ENCODE results near the gene ZNF865. TPM values are rescaled to one million over a fixed set of nuclear protein-coding genes. Genes with fewer than 3 reads are reported as not detected.

Gene ZNF865
- total and polyA plus RNA-seq, 10 of the 15 experiments (the other 5 are each of a cell fraction or from before 2014, with no cell fraction given), result 0.02 to 18.3 (median 0.90) TPM

GRCh38 chr19:55651236-55651635 lies 45.8 kb downstream of the ZNF865 start:
- BruUV-seq (replicated peaks), result no TSS peak
- ChIA-PET SMC1A (ENCODE audit: uncharacterized antibody, unreplicated experiment) (no interaction called here), RAD21 (ENCODE audit: unreplicated experiment) (no interaction called here), POLR2A (no interaction called here), CTCF (no interaction called here)
- peaks cover 0 to 1% of the 10 kb centered on the region in 2 experiments; a peak in 2 of 4 replicates for H3K36me3 ChIP-seq (ENCODE audit: control insufficient read depth in 2 of 2, insufficient read depth in 2 of 2, low read length in 1 of 2)
- H3K9ac ChIP-seq (ENCODE audit: control insufficient read depth, insufficient read depth, low read length), result no peak overlapping the region
- DNase-seq (ENCODE audit: low read depth, low spot score) (no peak), ATAC-seq (no peak), FAIRE-seq (no peak)
- 85% methylated on average over 16 of the region's 18 CpGs for WGBS (ENCODE audit: insufficient coverage, insufficient replicate concordance, low lambda C conversion rate, missing lambda C conversion rate)
- H3K27ac ChIP-seq (ENCODE audit: control insufficient read depth, insufficient read depth), result no peak overlapping the region
- intact Hi-C loops (cut with micrococcal nuclease; ENCODE audit: unreplicated experiment) (no loop called here), in situ Hi-C loops (cut with MboI) (loop anchor here (5.0 to 25.0 kb wide), 3 partner anchors 661 to 1514 kb away; partner anchors contain the start of genes CNOT3, LENG9 and ZSCAN5A)
- no peaks in the 10 kb centered on the region for H3K27me3 ChIP-seq (replicated peaks in 1 of 2; ENCODE audit: control insufficient read depth in 2 of 2, insufficient read depth in 2 of 2, low read length in 1 of 2)
- H3K4me3 ChIP-seq, result no peak overlapping the region
- H3K9me3 ChIP-seq (replicated peaks; ENCODE audit: control insufficient read depth, insufficient read depth, low read length), result no peaks in the 10 kb centered on the region
- H3K4me1 ChIP-seq (ENCODE audit: control insufficient read depth, insufficient read depth, low read length), result peaks cover 14% of the 10 kb centered on the region
- H2AFZ ChIP-seq (ENCODE audit: control insufficient read depth, low read depth, low read length), result no peak overlapping the region
- no peaks in the 10 kb centered on the region for H4K20me1 ChIP-seq (ENCODE audit: control insufficient read depth, insufficient read depth)
- TF ChIP-seq NR2F1 (conservative IDR thresholded peaks at IDR 0.05) (no peak), RBBP5 (conservative IDR thresholded peaks at IDR 0.05) (no peak), ASH2L (IDR thresholded peaks at IDR 0.05; ENCODE audit: borderline replicate concordance, low read depth) (no peak), SP1 (IDR thresholded peaks at IDR 0.05; ENCODE audit: low read depth, low read length) (no peak)
- no peak overlapping the region for H3K4me2 ChIP-seq (ENCODE audit: control insufficient read depth, insufficient read depth)
- peaks cover 40% of the 10 kb centered on the region for H3K79me2 ChIP-seq (ENCODE audit: control insufficient read depth, insufficient read depth, low read length)

DNA sequence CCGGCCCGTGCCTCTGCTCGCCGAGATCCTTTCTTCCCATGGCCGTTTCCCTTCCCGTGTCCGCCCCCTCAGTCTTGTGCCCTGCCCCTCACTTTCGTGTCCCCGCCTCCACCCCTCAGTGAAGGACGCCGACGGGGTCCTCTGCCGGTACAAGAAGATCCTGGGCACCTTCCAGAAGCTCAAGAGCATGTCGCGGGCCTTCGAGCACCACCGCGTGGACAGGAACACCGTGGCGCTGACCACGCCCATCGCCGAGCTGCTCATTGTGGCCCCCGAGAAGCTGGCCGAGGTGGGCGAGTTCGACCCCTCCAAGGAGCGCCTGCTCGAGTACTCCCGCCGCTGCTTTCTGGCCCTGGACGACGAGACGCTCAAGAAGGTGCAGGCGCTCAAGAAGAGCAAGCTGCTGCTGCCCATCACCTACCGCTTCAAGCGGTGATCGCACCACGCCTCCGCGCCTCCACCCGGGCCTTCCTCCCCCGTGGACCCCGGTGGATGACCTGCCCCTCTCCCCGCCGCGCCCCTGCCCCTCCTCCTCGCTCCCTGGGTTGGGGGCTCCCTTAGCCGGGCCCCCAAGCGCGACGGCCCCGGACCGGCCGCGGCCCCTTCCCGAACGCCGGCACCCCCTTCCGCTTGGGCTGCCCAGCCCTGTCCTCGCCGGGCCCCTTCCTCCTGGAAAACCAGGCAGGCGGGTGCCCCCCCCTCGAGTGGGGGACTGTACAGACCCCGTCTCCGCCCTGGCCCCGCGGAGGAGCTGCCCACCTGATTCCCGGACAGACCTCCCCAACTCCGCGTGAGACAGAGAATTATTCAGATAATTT lies 47.1 kb downstream of the ZNF865 start:
- DNase-seq (ENCODE audit: low read depth, low spot score), result no peak
- ChIA-PET CTCF (interaction anchor here (0.6 to 3.6 kb wide), 12 partner anchors 8 to 1274 kb away, joined by 3 to 85 read pairs (median 5); no protein-coding TSS in a partner anchor), RAD21 (ENCODE audit: unreplicated experiment) (interaction anchor here (0.9 kb wide), 1 partner anchor 20 kb away, joined by 10 read pairs; no protein-coding TSS in a partner anchor), SMC1A (ENCODE audit: uncharacterized antibody, unreplicated experiment) (interaction anchor here (2.6 kb wide), 1 partner anchor 19 kb away, joined by 28 read pairs; no protein-coding TSS in a partner anchor), POLR2A (interaction anchor here (0.7 to 0.9 kb wide), 2 partner anchors 16 to 20 kb away, joined by 6 to 8 read pairs; no protein-coding TSS in a partner anchor)
- FAIRE-seq, result no peak
- in situ Hi-C loops (cut with MboI) (loop anchor here (5.0 to 25.0 kb wide), 3 partner anchors 660 to 1515 kb away; partner anchors contain the start of genes CNOT3, LENG9 and ZSCAN5A), intact Hi-C loops (cut with micrococcal nuclease; ENCODE audit: unreplicated experiment) (no loop called here)
- no peaks in the 10 kb centered on the region for H3K27me3 ChIP-seq (replicated peaks in 1 of 2; ENCODE audit: control insufficient read depth in 2 of 2, insufficient read depth in 2 of 2, low read length in 1 of 2)
- H3K9me3 ChIP-seq (replicated peaks; ENCODE audit: control insufficient read depth, insufficient read depth, low read length), result no peaks in the 10 kb centered on the region
- peaks cover 9% of the 10 kb centered on the region for H3K4me1 ChIP-seq (ENCODE audit: control insufficient read depth, insufficient read depth, low read length)
- H4K20me1 ChIP-seq (ENCODE audit: control insufficient read depth, insufficient read depth), result peaks cover 4% of the 10 kb centered on the region
- H3K4me2 ChIP-seq (ENCODE audit: control insufficient read depth, insufficient read depth), result no peak overlapping the region
- no peak overlapping the region for H3K9ac ChIP-seq (ENCODE audit: control insufficient read depth, insufficient read depth, low read length)
- H3K4me3 ChIP-seq, result no peak overlapping the region
- no peak for ATAC-seq
- H3K36me3 ChIP-seq (ENCODE audit: control insufficient read depth in 2 of 2, insufficient read depth in 2 of 2, low read length in 1 of 2), result peaks cover 0 to 1% of the 10 kb centered on the region in 2 experiments; a peak in 2 of 4 replicates
- no TSS peak for BruUV-seq (replicated peaks)
- WGBS (ENCODE audit: insufficient coverage, insufficient replicate concordance, low lambda C conversion rate, missing lambda C conversion rate), result 94% methylated on average over 41 of the region's 71 CpGs
- no peak overlapping the region for H3K27ac ChIP-seq (ENCODE audit: control insufficient read depth, insufficient read depth)
- no peak overlapping the region for H2AFZ ChIP-seq (ENCODE audit: control insufficient read depth, low read depth, low read length)
- H3K79me2 ChIP-seq (ENCODE audit: control insufficient read depth, insufficient read depth, low read length), result peaks cover 47% of the 10 kb centered on the region
- TF ChIP-seq KDM1A (IDR thresholded peaks at IDR 0.05; ENCODE audit: borderline replicate concordance) (no peak), POLR2AphosphoS2 (IDR thresholded peaks at IDR 0.05; ENCODE audit: low read depth, low read length) (no peak), NRF1 (conservative IDR thresholded peaks at IDR 0.05; ENCODE audit: low read depth, low read length) (no peak), CBX3 (IDR thresholded peaks at IDR 0.05; ENCODE audit: borderline replicate concordance, low read depth) (no peak), ZZZ3 (IDR thresholded peaks at IDR 0.05; ENCODE audit: control insufficient read depth, insufficient read length, low read depth) (no peak), SRF (IDR thresholded peaks at IDR 0.05; ENCODE audit: low read depth in 2 of 2, low read length in 2 of 2) (no peak), BCL3 (IDR thresholded peaks at IDR 0.05; ENCODE audit: borderline replicate concordance, insufficient read depth, low read depth, low read length, poor library complexity, severe bottlenecking) (no peak), NR2C1 (IDR thresholded peaks at IDR 0.05) (no peak), RAD51 (IDR thresholded peaks at IDR 0.05) (no peak), JUND (IDR thresholded peaks at IDR 0.05; ENCODE audit: low read depth, low read length) (no peak), PML (IDR thresholded peaks at IDR 0.05; ENCODE audit: low read length) (no peak), GATAD2B (conservative IDR thresholded peaks at IDR 0.05; ENCODE audit: low read depth) (no peak)
